Glutamatergic neuron (in vitro differentiated cells): ENCODE measurements around the gene TIMM10B. TPM values are rescaled to one million over a fixed set of nuclear protein-coding genes. Genes with fewer than 3 reads are reported as not detected.
A peak's percentile ranks its signal among the peaks of the same experiment; 100 is the strongest.

Source experiments
- DNase-seq: peaks from one replicate; pipeline ENCODE4 v3.0.0; 2022
- H3K27ac Mint-ChIP-seq: one replicate; pipeline ENCODE4 v1.8.0; 2020; ENCODE audit warnings: mild to moderate bottlenecking, mixed read lengths, inconsistent platforms; ENCODE audit not compliant: unreplicated experiment
- H3K27me3 Mint-ChIP-seq: one replicate; pipeline ENCODE4 v1.8.0; 2020; ENCODE audit warnings: mild to moderate bottlenecking, moderate library complexity, mixed read lengths, inconsistent platforms; ENCODE audit not compliant: unreplicated experiment
- H3K36me3 Mint-ChIP-seq: one replicate; pipeline ENCODE4 v1.8.0; 2020; ENCODE audit warnings: mild to moderate bottlenecking, mixed read lengths, inconsistent platforms; ENCODE audit not compliant: unreplicated experiment
- H3K4me1 Mint-ChIP-seq: one replicate; pipeline ENCODE4 v1.8.0; 2020; ENCODE audit warnings: mild to moderate bottlenecking, low read depth, mixed read lengths, inconsistent platforms; ENCODE audit not compliant: unreplicated experiment
- H3K4me3 Mint-ChIP-seq: one replicate; pipeline ENCODE4 v1.8.0; 2020; ENCODE audit warnings: mild to moderate bottlenecking, mixed read lengths, inconsistent platforms; ENCODE audit not compliant: unreplicated experiment
- H3K9me3 Mint-ChIP-seq: one replicate; pipeline ENCODE4 v1.8.0; 2020; ENCODE audit warnings: mild to moderate bottlenecking, moderate library complexity, mixed read lengths, inconsistent platforms; ENCODE audit not compliant: unreplicated experiment
- long read RNA-seq: library from polyadenylated mRNA; unstranded; transcript quantifications from one replicate; pipeline ENCODE4 v2.0.0, GENCODE V29; 2020; ENCODE audit not compliant: unreplicated experiment
- total RNA-seq: library from RNA; stranded (reverse); fragmentation: NEBNext Ultra II Directional; extraction: Animal tissue kit (Norgen Biotek cat#: 25700); gene quantifications from one replicate; pipeline ENCODE4 v1.2.1, GENCODE V29; 2021; ENCODE audit not compliant: unreplicated experiment
- TF ChIP-seq, protein P1 (sequence below): fragments of 200-600 bp; sonication (generic); IDR thresholded peaks from one replicate; pipeline ENCODE4 v1.5.0; 2021; ENCODE audit not compliant: partially characterized antibody, unreplicated experiment

TIMM10B gene, protein sequence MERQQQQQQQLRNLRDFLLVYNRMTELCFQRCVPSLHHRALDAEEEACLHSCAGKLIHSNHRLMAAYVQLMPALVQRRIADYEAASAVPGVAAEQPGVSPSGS
- 35.9 TPM for total RNA-seq
- long read RNA-seq, transcript TIMM10B-201 (3 exons, 2,840 nt), result major isoform, 9 of 11 reads
- long read RNA-seq, partial matches to known transcripts, result 0 of 11 reads
- long read RNA-seq, other reads (novel, unspliced or antisense), result 0 of 11 reads

DNA sequence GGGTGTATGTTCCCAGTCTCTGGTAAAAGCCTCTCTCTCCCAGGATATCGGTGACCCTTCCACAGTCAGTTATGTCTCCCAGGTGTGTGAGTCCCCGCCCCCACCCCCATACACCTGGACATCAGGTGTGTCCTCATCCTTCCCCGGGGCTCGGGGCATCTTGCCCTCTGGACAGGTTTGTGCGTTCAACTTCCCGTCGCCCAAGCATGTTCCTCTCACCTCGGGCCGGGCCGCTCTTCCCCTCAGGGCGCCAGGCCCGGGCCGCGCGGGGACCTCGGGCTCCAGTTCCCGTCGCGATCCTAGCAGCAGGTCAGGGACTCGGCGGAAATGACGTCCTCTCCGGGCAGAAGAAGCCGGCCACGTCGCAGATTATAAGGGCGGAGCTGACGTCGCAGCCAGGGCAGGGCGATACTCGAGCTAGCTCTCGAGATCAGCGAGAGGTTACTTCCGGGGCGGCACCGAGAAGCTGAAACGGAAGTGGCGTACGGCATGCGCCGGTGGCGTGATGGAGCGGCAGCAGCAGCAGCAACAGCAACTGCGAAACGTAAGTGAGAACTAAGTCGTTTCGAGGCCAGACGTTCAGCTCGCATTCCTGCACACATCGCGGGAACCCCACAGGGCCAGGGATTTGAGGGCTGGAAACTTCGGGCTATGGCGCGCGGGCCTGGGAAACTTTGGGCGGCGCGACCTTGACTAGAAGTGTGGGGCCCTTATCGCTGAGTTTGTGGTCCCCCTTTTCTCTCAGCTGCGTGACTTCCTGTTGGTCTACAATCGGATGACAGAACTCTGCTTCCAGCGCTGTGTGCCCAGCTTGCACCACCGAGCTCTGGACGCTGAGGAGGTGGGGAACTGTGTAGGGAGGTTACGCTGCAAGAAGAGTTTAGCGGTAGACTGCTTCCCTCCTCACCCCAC, at the start of gene TIMM10B, which contains the start of gene ARFIP2:
Gene TIMM10B (plus strand): TSS at position 490 of the 912 bp plus-strand sequence. CDS start 16 bp downstream, at position 506.
Gene ARFIP2 (minus strand): TSS at position 320 of the 912 bp plus-strand sequence. CDS start 910 bp downstream, outside the sequence.
- Mint-ChIP-seq H3K27me3 (peaks cover 7% of the 10 kb centered on the region), H3K4me1 (peaks cover 4% of the 10 kb centered on the region), H3K27ac (peak within 1 kb of the TSS; percentile 91), H3K9me3 (peaks cover 6% of the 10 kb centered on the region), H3K36me3 (no peaks in the 10 kb centered on the region), H3K4me3 (peak within 1 kb of the TSS; percentile 96)
- TF ChIP-seq, protein P1, sequence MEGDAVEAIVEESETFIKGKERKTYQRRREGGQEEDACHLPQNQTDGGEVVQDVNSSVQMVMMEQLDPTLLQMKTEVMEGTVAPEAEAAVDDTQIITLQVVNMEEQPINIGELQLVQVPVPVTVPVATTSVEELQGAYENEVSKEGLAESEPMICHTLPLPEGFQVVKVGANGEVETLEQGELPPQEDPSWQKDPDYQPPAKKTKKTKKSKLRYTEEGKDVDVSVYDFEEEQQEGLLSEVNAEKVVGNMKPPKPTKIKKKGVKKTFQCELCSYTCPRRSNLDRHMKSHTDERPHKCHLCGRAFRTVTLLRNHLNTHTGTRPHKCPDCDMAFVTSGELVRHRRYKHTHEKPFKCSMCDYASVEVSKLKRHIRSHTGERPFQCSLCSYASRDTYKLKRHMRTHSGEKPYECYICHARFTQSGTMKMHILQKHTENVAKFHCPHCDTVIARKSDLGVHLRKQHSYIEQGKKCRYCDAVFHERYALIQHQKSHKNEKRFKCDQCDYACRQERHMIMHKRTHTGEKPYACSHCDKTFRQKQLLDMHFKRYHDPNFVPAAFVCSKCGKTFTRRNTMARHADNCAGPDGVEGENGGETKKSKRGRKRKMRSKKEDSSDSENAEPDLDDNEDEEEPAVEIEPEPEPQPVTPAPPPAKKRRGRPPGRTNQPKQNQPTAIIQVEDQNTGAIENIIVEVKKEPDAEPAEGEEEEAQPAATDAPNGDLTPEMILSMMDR, result no peak
- peak; percentile 96 for DNase-seq

DNA sequence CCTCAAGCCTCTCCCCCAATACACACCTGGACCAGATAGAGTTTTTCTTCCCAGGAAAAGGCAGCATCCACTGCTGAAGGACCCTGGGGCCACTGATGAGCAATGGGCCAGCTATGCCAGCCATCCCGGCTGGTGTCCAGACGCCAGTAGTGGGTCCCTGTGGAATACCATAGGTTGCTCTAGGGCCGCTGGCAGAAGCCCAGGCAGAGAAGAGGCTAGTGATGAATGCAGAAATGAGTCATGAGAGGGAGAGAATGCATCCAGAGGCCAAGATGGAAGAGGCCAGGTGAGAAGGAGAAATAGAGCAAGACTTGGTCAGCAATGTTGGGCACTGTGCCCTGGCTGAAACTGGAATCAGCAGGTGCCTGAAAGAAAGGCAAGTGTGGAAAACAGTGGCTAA, 49.4 kb upstream of the TIMM10B start:
- peaks cover 5% of the 10 kb centered on the region for H3K9me3 Mint-ChIP-seq
- TF ChIP-seq, protein P1, result no peak
- H3K27ac Mint-ChIP-seq, result no peak overlapping the region
- peaks cover 4% of the 10 kb centered on the region for H3K36me3 Mint-ChIP-seq
- H3K27me3 Mint-ChIP-seq, result peaks cover 4% of the 10 kb centered on the region
- no peak overlapping the region for H3K4me3 Mint-ChIP-seq
- no peak for DNase-seq
- H3K4me1 Mint-ChIP-seq, result no peaks in the 10 kb centered on the region

DNA sequence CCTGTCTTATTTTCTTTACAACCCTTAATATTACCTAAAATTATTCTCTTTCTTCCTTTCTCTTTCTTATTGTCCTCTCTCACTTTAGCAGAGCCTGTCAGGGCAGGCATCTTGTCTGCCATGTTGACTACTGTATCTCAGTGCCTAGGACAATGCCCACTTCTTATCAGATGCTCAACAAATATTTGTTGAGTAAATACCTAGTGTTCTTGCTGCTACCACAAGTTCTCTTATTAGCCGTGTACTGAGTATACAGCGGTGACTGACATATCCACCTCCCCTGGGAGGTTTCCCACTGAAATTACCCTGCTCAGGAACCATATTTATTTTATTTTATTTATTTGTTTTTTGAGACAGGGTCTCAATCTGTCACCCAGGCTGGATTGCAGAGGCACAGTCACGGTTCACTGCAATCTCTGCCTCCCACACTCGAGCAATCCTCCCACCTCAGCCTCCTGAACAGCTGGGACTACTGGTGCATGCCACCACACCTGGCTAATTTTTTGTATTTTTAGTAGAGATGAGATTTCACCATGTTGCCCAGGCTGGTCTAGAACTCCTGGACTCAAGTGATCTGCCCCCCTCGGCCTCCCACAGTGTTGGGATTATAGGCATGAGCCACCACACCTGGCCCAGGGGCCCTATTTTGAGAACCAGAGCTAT, 47.2 kb upstream of the TIMM10B start:
- Mint-ChIP-seq H3K36me3 (peaks cover 4% of the 10 kb centered on the region), H3K27ac (no peak overlapping the region), H3K4me3 (no peak overlapping the region), H3K27me3 (peaks cover 4% of the 10 kb centered on the region), H3K4me1 (no peaks in the 10 kb centered on the region), H3K9me3 (peaks cover 5% of the 10 kb centered on the region)
- TF ChIP-seq, protein P1, result no peak
- no peak for DNase-seq

DNA sequence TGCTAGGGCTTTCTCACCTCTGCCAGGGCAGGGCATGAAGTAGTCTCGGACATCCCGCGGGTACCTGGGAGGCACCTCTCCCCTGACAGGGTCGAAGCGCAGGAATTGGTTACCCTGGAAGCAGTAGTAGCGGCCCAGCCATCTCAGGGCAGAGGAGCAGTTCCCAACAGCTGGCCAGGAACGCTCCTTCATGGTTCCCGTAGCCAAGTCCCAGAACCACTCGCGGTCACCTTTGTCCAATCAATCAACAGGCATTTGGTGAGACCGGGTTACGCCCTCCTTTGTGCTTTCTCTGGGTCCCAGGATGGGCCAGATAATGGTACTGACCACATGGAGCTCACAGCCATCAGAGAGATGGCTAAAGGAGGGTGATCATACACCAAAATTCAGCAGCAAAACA, 43.9 kb upstream of the TIMM10B start:
- no peak overlapping the region for H3K4me3 Mint-ChIP-seq
- H3K27me3 Mint-ChIP-seq, result peaks cover 2% of the 10 kb centered on the region
- H3K36me3 Mint-ChIP-seq, result peaks cover 4% of the 10 kb centered on the region
- no peaks in the 10 kb centered on the region for H3K4me1 Mint-ChIP-seq
- no peak overlapping the region for H3K27ac Mint-ChIP-seq
- TF ChIP-seq, protein P1, result no peak
- peaks cover 5% of the 10 kb centered on the region for H3K9me3 Mint-ChIP-seq
- no peak for DNase-seq
